GM18511 (cell line): ENCODE data around the gene SCGB1C1.
A peak's percentile ranks its signal among the peaks of the same experiment; 100 is the strongest.
"Not testable (repeated sequence)": the region's sequence is repeated elsewhere in the genome, so short reads cannot be mapped to it uniquely, and the experiment has no call there.

Experiments
- ATAC-seq: cut with Tn5 transposase; IDR thresholded peaks from one replicate; pipeline ENCODE4 v1.9.1; 2021; ENCODE audit warnings: mild to moderate bottlenecking, moderate library complexity; ENCODE audit not compliant: unreplicated experiment

Gene SCGB1C1

DNA sequence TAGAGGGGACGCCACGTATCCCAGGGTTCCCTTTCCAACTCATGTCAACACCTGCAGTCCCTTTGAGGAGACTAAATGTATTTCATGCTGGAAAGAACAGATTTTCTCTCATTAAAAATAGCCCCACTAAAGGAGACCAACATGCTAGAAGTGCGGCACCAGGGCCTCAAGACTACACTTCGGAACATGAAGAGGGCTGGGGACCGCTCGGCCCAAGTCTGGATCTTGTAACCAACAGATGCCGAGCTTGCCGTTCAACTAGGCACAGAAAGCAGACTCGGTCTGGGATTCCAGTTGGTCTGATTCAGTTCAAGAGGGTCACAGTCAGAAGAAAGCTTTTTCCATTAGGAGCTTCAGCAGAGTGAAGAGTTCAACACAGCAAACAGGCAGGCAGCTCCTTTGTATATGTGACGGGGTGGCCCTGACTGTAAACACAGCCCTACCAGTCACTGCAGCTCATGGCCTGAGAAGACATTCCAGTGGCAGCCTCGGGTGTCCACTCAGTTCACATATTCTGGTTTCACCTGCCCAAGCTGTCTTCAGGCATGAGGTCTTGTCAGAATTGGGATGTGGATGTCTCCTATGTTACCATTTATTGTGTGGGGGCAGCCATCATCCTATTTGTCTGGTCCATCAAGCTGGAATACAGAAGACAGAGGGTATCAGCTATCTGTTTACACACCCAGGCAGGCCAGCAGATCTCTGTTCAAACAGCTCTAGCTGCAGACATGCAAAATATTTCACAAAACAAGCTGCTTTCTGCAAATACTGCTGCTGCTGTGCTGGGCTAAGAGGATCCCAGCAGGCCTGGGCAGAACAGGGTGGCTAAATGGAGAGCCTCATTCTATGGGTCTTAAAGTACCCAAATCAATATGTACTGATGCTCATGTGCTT, 23.4 kb downstream of the SCGB1C1 start:
- no peak for ATAC-seq

DNA sequence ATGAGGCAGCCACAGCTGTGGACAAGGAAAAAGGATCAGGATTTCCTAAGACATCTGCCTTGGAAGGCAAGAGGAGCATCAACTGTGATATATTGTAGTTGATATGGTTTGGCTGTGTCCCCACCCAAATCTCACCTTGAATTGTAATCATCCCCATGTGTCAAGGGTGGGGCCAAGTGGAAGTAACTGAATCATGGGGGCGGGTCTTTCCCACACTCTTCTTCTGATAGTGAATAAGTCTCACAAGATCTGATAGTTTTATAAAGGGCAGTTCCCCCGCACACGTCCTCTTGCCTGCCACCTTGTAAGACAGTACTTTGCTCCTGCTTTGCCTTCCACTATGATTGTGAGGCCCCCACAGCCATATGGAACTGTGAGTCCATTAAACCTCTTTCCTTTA, 24.8 kb downstream of the SCGB1C1 start:
- no peak for ATAC-seq

DNA sequence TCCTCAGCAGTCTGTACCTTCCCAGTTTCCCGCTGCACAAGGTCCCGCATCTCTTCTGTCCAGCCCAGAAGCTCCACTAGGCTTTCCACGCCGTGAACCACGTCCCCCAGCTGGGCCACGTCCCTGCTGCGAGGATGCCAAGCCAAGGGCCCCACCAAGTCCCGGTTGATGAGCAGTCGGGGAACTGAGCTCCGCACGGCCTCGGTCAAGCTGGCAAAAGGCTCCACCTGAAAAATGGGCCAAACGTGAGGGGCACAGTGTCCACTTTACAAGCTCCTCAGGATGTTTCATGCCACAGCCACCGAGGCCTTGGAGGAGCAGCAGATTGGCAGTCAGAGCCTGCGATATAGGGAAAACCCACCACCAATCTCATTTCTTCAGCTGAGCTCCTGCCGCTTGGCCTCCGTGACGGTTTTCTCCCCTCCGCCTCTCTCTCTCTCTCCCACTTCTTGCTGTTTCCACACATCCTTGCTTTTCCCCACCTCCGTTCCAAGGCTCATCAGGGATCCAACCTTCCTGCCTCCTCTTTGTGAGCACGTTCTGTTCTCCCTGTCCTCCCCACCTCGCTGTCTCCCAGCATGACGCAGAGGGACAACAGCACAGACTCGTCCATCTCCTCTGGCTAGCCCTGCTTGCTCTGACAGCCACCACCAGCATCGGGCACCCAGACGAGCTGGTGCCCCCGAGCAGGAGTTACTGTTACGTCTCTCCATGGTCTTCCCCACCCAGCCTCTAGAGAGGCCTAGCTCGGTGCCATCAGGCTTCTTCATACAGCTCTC, 26.1 kb downstream of the SCGB1C1 start:
- no peak for ATAC-seq

DNA sequence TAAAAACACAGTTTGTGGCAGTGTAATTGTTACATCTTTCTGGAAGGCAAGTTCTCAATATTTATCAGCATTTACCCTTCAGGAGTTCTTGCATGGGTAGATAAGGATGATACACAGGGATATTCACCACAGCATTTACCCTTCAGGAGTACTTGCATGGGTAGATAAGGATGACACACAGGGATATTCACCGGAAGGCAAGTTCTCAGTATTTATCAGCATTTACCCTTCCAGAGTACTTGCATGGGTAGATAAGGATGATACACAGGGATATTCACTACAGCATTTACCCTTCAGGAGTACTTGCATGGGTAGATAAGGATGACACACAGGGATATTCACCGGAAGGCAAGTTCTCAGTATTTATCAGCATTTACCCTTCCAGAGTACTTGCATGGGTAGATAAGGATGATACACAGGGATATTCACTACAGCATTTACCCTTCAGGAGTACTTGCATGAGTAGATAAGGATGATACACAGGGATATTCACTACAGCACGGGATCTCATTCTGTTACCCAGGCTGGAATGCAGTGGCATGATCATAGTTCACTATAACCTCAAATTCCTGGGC, 27.9 kb downstream of the SCGB1C1 start:
- not testable (repeated sequence) for ATAC-seq

DNA sequence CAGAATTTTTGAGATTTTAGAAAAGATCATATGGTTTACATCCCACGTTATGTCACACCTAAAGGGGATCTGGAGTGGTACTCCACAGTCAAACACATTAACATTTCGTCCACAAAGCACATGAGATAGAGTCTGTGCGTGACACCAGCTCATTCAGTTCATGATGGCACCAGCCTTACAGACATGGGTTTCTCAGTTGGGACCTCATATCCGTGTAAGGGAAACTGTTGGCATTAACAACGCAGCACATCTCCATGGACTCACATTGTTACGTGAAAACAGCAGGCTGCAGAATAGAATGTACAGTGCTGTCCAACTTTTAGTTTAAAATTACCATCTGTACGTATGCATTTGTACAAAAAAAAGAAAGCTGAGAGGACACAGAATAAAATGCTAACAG, 28.7 kb downstream of the SCGB1C1 start:
- no peak for ATAC-seq

DNA sequence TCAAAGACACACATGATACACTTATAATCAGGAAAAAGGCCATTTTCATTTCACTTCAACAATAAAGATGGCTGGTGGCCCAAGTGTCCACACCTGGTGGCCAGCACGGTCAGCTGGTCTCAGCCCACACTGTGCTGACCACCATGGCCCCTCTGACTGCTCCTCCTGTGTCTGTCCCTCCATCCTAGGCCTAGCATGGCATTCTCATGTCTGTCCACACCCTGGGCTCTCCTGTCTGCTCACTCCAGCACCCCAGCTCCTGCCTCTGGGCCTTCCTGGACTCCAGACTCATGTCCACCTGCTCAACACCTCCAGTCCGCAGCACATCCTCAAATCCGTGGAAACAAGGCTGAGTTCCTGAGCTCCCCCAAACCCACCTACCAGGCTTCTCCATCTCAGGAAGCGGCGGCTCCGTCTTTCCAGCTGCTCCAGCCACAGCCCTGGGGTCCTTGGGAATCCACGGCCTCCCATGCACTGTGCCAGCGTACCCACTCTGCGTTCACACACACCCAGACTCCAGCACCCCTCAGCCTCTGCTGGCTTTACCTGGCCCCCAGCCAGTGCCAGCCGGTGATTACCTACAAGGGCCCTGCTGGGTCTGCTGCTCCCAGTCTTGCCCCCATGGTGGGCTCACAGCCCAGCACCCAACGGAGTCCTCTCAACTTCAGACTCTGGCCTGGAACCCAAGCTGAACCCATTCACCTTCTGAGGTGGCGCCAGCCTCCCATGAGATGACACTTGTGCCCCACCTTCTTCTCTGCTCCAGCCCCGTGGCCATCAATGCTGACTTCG, 29.3 kb downstream of the SCGB1C1 start:
- no peak for ATAC-seq

DNA sequence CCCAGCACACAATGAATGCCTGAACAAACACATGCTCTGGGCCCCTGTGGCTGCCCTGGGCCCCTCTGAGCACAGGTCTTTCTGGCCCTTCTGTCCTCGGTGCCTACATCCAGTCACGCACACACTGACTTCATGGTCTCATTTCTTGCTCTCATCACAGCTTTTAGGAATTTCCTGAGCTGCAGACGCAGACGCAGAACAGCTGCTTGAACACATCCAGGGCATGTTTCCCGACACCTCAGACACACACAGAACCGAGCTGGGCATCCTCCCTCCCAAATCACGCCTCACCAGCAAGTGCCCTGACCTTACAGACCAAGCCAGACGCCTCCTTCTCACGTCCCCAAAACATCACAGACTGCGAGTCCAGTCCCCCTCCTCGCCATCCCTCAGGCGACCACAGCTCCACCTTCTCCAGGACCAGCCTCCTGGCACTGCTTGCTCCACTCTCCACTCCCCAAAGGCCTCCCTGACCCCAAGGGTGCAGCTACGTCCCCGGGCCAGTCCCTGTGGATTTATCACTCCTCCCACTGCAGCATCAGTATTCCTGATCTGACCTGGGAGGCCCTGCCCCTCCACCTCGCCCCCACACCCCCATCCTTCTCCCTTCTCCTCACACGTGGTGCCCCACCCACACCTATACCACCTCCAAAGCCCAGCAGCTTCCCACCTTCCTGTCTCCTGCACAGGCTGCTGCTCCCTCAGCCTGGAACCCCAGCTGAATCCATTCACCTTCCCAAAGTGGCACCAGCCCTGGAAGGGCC, 30.3 kb downstream of the SCGB1C1 start:
- no peak for ATAC-seq

DNA sequence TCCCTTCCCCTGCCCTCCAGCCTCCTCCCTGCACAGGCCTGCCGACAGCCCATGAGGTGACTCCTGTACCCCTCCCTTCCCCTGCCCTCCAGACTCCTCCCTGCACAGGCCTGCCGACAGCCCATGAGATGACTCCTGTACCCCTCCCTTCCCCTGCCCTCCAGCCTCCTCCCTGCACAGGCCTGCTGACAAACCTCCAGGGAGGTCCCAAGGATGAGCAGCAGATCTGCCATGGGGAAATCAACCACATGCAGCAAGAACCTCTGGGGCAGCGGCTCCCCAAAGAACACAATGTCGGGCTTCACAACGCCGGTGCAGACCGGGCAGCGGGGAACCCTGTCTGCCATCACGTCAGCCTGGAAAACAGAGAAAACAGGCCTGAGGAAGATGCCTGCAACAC, 31.0 kb downstream of the SCGB1C1 start:
- ATAC-seq, result no peak

DNA sequence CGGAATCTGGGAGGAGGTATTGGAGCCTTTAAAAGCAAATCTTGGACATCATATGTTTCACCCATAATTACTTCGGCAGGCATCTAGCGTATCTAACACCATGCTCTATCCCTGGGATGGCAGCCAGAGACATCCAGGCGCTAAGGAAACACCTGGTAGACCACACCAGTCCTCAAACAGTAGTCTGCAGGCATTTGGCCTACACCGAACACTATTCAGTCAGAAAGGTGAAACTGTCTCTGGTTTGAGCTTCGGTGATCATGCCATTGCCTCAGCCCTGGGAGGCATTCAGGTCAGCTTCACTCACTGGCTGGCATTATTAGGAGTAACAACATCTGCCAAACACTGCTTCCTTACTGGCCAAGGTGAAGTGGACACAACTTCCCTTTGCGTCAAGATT, 31.5 kb downstream of the SCGB1C1 start:
- no peak for ATAC-seq

DNA sequence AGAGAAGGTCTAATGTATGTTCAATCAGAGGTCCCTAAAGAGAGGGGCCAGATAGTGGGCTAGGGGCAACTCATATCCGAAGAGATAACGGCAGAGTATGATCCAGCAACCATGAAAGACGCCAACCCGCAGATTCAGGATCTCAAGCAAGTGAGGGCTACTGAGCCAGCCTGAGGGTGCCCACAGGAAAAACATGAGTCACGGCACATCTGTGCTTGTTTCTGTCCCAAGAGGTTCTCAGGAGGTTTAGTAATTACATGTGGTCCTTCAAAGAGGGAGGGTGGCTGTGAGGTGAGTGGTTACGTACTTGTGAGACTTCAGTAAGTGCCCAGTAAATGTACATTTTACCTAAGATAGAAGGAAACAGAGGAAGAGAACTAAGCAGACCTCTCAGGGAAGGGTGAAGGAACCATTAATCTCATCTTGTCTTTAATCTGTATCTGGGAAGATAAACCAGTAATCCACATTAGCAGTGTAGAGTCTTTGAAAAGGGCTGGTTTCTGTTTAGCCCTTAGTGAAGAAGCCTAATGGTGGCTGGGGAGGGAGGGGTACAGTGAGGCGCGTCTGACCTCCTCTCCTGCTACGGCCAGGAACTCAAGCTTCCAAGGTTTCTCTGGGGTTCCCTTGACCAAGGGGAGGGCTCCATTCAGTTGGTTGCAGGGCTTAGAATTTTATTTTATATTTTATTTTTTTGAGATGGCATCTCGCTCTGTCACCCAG, 33.0 kb downstream of the SCGB1C1 start:
- ATAC-seq, result no peak

DNA sequence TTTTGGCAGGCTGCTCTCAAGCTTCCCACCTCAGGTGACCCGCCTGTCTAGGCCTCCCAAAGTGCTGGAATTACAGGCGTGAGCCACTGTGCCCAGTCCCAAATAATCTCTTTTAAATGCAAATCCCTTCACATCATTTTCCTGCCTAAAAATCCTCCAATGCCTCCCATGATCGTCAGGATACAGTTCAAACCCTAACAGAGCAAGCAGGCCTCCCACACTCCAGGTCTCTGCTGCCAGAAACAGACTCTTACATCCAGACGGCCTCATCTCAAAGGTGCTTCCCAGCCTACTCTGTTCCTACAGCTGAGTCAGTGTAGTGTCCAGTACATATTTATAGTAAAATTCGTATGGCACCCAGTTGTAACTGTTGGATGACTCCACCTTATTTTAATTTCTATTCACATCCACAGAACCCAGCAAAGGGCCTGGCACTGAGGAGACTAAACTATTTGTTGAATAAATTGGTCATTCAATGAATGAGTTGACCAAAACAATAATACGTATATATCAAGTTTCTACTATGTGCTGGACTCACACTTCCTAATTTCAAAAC, 35.0 kb downstream of the SCGB1C1 start:
- no peak for ATAC-seq

DNA sequence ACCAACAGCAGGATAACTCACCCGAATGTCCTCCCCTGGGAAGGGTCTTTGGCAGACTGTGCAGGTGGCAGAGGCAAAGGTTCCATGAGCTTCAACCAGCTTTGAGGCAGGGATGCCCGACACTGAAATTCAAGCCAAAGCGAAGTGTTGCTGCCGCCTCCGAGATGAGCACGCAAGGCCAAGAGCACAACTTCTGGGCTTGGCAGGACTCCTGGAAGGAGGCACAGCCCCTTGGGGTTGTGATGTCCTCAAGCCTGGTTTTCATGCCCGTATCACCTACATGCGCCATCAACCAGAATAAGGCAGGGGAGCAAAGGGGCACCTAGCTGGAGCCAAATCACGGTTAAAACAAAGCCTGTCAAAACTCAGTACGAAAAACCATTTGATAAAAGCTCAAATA, 37.6 kb downstream of the SCGB1C1 start:
- no peak for ATAC-seq

DNA sequence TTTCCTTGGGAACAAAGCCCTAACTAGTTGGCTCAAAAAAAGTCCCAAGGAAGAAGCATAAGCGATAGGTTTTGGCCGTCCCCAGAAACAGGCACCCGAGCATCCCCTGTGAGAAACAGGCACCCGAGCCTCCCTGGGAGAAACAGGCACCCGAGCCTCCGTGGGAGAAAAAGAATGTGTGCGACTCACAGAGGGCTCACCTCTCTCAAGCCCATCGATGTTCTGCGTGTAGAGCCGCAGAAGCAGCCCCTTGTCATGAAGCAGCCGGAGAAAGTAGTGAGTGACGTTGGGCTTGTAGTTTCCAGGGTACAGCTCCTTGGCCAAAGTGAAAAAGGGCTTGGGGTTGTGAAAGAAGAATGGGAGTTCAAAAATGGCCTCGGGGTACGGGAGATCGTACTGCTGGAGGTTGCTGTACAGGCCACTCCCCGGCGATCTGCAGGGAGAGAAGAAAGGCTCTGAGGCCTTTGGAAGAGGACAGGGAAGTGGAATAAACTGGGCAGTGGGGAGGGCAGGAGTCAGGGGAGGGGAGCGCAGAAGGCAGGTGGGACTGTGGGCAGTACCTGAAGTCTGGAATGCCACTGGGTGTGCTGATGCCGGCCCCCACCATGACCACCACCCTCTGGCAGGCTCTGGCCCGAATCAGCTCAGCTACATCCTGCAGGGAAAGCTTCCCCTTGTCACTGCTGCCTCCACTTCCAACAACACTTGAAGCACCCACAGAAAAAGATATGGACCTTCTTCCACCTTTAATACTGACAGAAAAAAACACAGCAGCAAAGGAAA, 40.1 kb downstream of the SCGB1C1 start:
- no peak for ATAC-seq

DNA sequence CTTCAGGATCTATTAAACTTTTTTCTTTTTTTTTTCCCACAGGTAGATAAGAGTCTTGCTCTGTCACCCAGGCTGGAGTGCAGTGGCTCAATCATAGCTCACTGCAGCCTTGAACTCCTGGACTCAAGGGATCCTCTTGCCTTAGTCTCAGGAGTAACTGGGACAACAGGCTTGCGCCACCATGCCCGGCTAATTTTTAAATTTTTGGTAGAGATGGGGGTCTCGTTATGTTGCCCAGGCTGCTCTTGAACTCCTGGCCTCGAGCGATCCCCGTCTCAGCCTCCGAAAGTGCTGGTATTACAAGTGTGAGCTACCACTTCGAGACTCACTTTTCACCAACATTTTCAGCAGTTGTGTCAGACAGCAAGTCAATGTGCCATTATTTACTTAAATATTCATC, 42.3 kb downstream of the SCGB1C1 start:
- ATAC-seq, result no peak

DNA sequence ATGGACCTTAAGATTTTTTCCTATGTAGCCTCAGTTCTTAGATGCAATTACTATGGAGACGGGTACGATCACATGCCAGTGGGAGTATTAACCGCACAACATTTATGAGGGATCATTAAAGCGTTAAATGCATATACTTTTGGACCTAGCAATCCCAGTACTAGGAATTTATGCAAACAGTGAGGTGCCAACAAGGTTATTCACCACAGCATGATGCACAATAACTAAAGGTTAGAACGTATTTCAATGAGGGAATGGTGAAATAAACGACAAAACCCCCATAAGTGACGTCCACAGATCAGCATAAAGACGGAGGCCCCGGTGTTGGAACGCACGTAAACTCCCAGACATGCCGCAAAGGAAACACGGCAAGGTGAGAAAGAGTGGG, 42.7 kb downstream of the SCGB1C1 start:
- ATAC-seq, result peak; percentile 32

DNA sequence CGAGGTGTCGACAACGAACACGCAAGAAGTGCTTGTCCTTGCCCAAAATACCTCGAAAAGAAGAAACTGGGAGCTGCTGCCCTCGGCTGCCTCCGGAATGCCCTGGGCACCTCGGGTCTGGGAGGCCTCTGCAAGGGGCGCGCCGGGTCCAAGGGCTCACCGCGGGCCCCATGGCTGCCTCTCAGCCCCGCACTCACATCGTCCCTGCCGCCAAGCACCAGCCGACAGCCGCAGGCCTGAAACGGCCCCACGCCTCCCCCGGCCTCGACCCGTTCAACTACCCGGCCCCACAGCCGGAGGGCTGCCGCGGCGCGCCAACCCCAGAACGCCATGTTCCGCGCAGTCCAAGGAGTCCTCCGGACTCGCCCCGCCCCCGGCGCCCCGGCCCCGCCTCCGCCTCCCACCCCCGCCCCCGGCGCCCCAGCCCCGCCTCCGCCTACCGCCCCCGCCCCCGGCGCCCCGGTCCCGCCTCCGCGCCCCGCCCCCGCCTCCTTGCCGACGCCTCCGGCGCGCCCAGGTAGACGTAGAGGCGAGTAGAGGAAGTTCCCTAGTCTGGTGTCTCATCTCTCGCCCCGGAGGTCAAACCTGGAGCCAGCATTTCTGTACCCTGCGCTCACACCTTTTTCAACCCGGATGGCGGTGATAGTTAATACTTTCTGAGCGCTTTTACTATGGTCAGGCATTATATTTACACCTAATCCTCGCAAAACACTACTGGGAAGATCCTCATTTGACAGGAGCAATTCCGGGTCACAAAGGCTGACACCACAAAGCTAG, 43.3 kb downstream of the SCGB1C1 start, which contains the start of gene SIRT3:
TSS of gene SIRT3 (minus strand) at position 346 of the 777 bp plus-strand sequence. CDS start at position 332, 14 bp downstream.
- ATAC-seq, result peak; percentile 88
